HEK293 (cell line): ENCODE data around the gene KIRREL1.

Experiments
- HOXD13 ChIP-seq: sonication (generic); formaldehyde crosslinking; IDR thresholded peaks from 2 replicates; pipeline ENCODE4 v1.8.0; 2022; ENCODE audit warnings: missing genetic modification reagents, borderline replicate concordance
- KLF16 ChIP-seq: fragments of 450-650 bp; formaldehyde crosslinking; IDR thresholded peaks from 2 replicates; pipeline ENCODE4 v1.5.1; 2017; ENCODE audit warnings: missing biosample characterization, missing genetic modification characterization
- SCRT2 ChIP-seq: fragments of 450-650 bp; formaldehyde crosslinking; IDR thresholded peaks from 2 replicates; pipeline ENCODE4 v1.5.1; 2016; ENCODE audit warnings: missing biosample characterization, missing genetic modification characterization
- YY2 ChIP-seq: fragments of 450-650 bp; formaldehyde crosslinking; IDR thresholded peaks from 2 replicates; pipeline ENCODE4 v1.5.1; 2016; ENCODE audit warnings: missing biosample characterization, missing genetic modification characterization
- ZNF121 ChIP-seq: fragments of 450-650 bp; formaldehyde crosslinking; IDR thresholded peaks from 2 replicates; pipeline ENCODE4 v1.5.1; 2016; ENCODE audit warnings: missing biosample characterization, missing genetic modification characterization
- ZNF169 ChIP-seq: fragments of 450-650 bp; formaldehyde crosslinking; IDR thresholded peaks from 2 replicates; pipeline ENCODE4 v1.5.1; 2016; ENCODE audit warnings: missing biosample characterization, missing genetic modification characterization
- ZNF266 ChIP-seq: fragments of 450-650 bp; formaldehyde crosslinking; IDR thresholded peaks from 2 replicates; pipeline ENCODE4 v1.5.1; 2016; ENCODE audit warnings: missing biosample characterization, missing genetic modification characterization, low read depth
- ZNF292 ChIP-seq: fragments of 450-650 bp; formaldehyde crosslinking; IDR thresholded peaks from 2 replicates; pipeline ENCODE4 v1.5.1; 2016; ENCODE audit warnings: low read depth, missing biosample characterization, missing genetic modification characterization, borderline replicate concordance
- ZNF366 ChIP-seq: fragments of 450-650 bp; formaldehyde crosslinking; conservative IDR thresholded peaks from 2 replicates; pipeline ENCODE4 v1.5.1; 2016; ENCODE audit warnings: missing biosample characterization, missing genetic modification characterization
- ZNF394 ChIP-seq: fragments of 450-650 bp; formaldehyde crosslinking; IDR thresholded peaks from 2 replicates; pipeline ENCODE4 v1.5.1; 2016; ENCODE audit warnings: missing biosample characterization, missing genetic modification characterization, mild to moderate bottlenecking, moderate library complexity, borderline replicate concordance
- ZNF571 ChIP-seq: fragments of 450-650 bp; formaldehyde crosslinking; IDR thresholded peaks from 2 replicates; pipeline ENCODE4 v1.5.0; 2017; ENCODE audit warnings: missing biosample characterization, missing genetic modification characterization
- ZNF658 ChIP-seq: fragments of 450-650 bp; formaldehyde crosslinking; IDR thresholded peaks from 2 replicates; pipeline ENCODE4; 2016; ENCODE audit warnings: missing biosample characterization, missing genetic modification characterization
- ZNF670 ChIP-seq: fragments of 450-650 bp; formaldehyde crosslinking; IDR thresholded peaks from 2 replicates; pipeline ENCODE4 v1.5.1; 2016; ENCODE audit warnings: missing biosample characterization, missing genetic modification characterization, low read depth
- TF ChIP-seq, protein P1 (sequence below): fragments of 450-650 bp; formaldehyde crosslinking; IDR thresholded peaks from 2 replicates; pipeline ENCODE4 v1.5.1; 2016; ENCODE audit warnings: missing biosample characterization, missing genetic modification characterization, borderline replicate concordance
- TF ChIP-seq, protein P2 (sequence below): sonication (generic); formaldehyde crosslinking; IDR thresholded peaks from 2 replicates; pipeline ENCODE4 v1.8.1; 2022; ENCODE audit warnings: mild to moderate bottlenecking, moderate library complexity, missing genetic modification reagents
- TF ChIP-seq, protein P3 (sequence below): fragments of 450-650 bp; formaldehyde crosslinking; IDR thresholded peaks from 2 replicates; pipeline ENCODE4 v1.5.1; 2017; ENCODE audit warnings: missing biosample characterization, missing genetic modification characterization
- TF ChIP-seq, protein P4 (sequence below): fragments of 450-650 bp; IDR thresholded peaks from 2 replicates; pipeline ENCODE4 v1.5.1; 2018; ENCODE audit warnings: missing biosample characterization, mild to moderate bottlenecking, missing genetic modification characterization
- TF ChIP-seq, protein P5 (sequence below): fragments of 450-650 bp; formaldehyde crosslinking; IDR thresholded peaks from 2 replicates; pipeline ENCODE4 v1.5.1; 2016; ENCODE audit warnings: missing biosample characterization, missing genetic modification characterization
- TF ChIP-seq, protein P6 (sequence below): fragments of 450-650 bp; formaldehyde crosslinking; IDR thresholded peaks from 2 replicates; pipeline ENCODE4 v1.5.0; 2017; ENCODE audit warnings: missing biosample characterization, missing genetic modification characterization, borderline replicate concordance
- TF ChIP-seq, protein P7 (sequence below): fragments of 450-650 bp; formaldehyde crosslinking; IDR thresholded peaks from 2 replicates; pipeline ENCODE4 v1.5.1; 2016; ENCODE audit warnings: missing biosample characterization, missing genetic modification characterization
- TF ChIP-seq, protein P8 (sequence below): fragments of 450-650 bp; formaldehyde crosslinking; IDR thresholded peaks from 2 replicates; pipeline ENCODE4 v1.5.1; 2016; ENCODE audit warnings: missing biosample characterization, missing genetic modification characterization

Gene KIRREL1

DNA sequence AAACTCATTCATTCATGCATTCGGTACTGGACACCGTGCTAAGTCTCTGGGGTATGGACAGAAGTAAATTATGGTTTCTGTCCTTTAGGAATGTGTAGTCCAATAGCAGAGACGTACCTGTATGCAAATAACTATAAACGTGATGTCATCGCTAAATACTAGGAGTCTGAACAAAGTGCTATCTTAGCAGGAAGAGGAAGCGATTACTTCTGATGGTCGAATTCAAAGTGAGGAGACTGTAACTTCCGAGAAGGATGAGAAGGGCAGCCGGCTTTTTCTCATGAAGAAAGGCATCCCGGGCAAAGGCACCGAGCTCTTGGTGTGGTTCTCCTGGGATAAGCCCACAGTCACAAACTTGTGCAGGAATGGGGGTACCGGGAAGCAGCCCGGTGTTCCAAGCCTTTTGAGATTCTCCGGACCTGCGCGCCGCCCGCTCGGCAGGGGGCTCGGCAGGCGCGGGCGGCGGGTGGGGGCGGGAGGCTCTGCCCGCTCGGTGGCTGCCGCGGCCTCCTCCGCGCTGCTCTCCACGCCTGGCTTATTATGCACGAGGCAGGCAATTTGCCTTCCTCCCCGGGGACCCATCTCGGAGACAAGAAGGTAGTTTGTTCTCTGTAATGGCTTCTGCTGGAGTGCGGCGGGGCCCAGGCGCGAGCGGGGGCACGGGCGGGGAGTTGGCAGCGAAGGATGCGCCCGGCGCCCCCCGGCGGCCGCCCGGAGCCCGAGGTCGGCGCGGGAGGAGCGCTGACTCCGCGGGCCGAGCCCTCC is 119.7 kb downstream of the KIRREL1 start (continued):
- TF ChIP-seq, protein P1, sequence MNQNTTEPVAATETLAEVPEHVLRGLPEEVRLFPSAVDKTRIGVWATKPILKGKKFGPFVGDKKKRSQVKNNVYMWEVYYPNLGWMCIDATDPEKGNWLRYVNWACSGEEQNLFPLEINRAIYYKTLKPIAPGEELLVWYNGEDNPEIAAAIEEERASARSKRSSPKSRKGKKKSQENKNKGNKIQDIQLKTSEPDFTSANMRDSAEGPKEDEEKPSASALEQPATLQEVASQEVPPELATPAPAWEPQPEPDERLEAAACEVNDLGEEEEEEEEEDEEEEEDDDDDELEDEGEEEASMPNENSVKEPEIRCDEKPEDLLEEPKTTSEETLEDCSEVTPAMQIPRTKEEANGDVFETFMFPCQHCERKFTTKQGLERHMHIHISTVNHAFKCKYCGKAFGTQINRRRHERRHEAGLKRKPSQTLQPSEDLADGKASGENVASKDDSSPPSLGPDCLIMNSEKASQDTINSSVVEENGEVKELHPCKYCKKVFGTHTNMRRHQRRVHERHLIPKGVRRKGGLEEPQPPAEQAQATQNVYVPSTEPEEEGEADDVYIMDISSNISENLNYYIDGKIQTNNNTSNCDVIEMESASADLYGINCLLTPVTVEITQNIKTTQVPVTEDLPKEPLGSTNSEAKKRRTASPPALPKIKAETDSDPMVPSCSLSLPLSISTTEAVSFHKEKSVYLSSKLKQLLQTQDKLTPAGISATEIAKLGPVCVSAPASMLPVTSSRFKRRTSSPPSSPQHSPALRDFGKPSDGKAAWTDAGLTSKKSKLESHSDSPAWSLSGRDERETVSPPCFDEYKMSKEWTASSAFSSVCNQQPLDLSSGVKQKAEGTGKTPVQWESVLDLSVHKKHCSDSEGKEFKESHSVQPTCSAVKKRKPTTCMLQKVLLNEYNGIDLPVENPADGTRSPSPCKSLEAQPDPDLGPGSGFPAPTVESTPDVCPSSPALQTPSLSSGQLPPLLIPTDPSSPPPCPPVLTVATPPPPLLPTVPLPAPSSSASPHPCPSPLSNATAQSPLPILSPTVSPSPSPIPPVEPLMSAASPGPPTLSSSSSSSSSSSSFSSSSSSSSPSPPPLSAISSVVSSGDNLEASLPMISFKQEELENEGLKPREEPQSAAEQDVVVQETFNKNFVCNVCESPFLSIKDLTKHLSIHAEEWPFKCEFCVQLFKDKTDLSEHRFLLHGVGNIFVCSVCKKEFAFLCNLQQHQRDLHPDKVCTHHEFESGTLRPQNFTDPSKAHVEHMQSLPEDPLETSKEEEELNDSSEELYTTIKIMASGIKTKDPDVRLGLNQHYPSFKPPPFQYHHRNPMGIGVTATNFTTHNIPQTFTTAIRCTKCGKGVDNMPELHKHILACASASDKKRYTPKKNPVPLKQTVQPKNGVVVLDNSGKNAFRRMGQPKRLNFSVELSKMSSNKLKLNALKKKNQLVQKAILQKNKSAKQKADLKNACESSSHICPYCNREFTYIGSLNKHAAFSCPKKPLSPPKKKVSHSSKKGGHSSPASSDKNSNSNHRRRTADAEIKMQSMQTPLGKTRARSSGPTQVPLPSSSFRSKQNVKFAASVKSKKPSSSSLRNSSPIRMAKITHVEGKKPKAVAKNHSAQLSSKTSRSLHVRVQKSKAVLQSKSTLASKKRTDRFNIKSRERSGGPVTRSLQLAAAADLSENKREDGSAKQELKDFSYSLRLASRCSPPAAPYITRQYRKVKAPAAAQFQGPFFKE (tag by site-specific recombination) = no peak
- TF ChIP-seq, protein P2, sequence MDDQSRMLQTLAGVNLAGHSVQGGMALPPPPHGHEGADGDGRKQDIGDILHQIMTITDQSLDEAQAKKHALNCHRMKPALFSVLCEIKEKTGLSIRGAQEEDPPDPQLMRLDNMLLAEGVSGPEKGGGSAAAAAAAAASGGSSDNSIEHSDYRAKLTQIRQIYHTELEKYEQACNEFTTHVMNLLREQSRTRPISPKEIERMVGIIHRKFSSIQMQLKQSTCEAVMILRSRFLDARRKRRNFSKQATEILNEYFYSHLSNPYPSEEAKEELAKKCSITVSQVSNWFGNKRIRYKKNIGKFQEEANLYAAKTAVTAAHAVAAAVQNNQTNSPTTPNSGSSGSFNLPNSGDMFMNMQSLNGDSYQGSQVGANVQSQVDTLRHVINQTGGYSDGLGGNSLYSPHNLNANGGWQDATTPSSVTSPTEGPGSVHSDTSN = no peak
- TF ChIP-seq YY2 (tag by site-specific recombination) (no peak), HOXD13 (CRISPR knock-in tag) (no peak), ZNF366 (tag by site-specific recombination) (no peak), KLF16 (tag by site-specific recombination) (no peak), ZNF266 (tag by site-specific recombination) (no peak), ZNF121 (tag by site-specific recombination) (no peak), ZNF658 (tag by site-specific recombination) (no peak), ZNF394 (tag by site-specific recombination) (no peak), ZNF670 (no peak), SCRT2 (tag by site-specific recombination) (no peak), ZNF169 (tag by site-specific recombination) (no peak), ZNF292 (tag by site-specific recombination) (no peak), ZNF571 (tag by site-specific recombination) (no peak)
- TF ChIP-seq, protein P3, sequence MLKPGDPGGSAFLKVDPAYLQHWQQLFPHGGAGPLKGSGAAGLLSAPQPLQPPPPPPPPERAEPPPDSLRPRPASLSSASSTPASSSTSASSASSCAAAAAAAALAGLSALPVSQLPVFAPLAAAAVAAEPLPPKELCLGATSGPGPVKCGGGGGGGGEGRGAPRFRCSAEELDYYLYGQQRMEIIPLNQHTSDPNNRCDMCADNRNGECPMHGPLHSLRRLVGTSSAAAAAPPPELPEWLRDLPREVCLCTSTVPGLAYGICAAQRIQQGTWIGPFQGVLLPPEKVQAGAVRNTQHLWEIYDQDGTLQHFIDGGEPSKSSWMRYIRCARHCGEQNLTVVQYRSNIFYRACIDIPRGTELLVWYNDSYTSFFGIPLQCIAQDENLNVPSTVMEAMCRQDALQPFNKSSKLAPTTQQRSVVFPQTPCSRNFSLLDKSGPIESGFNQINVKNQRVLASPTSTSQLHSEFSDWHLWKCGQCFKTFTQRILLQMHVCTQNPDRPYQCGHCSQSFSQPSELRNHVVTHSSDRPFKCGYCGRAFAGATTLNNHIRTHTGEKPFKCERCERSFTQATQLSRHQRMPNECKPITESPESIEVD = 0 out of 2 replicates have a peak, but pooled peaks have one; percentile 40
- TF ChIP-seq, protein P4, sequence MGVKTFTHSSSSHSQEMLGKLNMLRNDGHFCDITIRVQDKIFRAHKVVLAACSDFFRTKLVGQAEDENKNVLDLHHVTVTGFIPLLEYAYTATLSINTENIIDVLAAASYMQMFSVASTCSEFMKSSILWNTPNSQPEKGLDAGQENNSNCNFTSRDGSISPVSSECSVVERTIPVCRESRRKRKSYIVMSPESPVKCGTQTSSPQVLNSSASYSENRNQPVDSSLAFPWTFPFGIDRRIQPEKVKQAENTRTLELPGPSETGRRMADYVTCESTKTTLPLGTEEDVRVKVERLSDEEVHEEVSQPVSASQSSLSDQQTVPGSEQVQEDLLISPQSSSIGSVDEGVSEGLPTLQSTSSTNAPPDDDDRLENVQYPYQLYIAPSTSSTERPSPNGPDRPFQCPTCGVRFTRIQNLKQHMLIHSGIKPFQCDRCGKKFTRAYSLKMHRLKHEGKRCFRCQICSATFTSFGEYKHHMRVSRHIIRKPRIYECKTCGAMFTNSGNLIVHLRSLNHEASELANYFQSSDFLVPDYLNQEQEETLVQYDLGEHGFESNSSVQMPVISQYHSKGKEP (tag by site-specific recombination) = peak; percentile 55; the same call in 1 of the 2 replicates
- TF ChIP-seq, protein P5, sequence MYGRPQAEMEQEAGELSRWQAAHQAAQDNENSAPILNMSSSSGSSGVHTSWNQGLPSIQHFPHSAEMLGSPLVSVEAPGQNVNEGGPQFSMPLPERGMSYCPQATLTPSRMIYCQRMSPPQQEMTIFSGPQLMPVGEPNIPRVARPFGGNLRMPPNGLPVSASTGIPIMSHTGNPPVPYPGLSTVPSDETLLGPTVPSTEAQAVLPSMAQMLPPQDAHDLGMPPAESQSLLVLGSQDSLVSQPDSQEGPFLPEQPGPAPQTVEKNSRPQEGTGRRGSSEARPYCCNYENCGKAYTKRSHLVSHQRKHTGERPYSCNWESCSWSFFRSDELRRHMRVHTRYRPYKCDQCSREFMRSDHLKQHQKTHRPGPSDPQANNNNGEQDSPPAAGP (tag by site-specific recombination) = 0 out of 2 replicates have a peak, but pooled peaks have one; percentile 63
- TF ChIP-seq, protein P6, sequence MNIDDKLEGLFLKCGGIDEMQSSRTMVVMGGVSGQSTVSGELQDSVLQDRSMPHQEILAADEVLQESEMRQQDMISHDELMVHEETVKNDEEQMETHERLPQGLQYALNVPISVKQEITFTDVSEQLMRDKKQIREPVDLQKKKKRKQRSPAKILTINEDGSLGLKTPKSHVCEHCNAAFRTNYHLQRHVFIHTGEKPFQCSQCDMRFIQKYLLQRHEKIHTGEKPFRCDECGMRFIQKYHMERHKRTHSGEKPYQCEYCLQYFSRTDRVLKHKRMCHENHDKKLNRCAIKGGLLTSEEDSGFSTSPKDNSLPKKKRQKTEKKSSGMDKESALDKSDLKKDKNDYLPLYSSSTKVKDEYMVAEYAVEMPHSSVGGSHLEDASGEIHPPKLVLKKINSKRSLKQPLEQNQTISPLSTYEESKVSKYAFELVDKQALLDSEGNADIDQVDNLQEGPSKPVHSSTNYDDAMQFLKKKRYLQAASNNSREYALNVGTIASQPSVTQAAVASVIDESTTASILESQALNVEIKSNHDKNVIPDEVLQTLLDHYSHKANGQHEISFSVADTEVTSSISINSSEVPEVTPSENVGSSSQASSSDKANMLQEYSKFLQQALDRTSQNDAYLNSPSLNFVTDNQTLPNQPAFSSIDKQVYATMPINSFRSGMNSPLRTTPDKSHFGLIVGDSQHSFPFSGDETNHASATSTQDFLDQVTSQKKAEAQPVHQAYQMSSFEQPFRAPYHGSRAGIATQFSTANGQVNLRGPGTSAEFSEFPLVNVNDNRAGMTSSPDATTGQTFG = no peak
- TF ChIP-seq, protein P7, sequence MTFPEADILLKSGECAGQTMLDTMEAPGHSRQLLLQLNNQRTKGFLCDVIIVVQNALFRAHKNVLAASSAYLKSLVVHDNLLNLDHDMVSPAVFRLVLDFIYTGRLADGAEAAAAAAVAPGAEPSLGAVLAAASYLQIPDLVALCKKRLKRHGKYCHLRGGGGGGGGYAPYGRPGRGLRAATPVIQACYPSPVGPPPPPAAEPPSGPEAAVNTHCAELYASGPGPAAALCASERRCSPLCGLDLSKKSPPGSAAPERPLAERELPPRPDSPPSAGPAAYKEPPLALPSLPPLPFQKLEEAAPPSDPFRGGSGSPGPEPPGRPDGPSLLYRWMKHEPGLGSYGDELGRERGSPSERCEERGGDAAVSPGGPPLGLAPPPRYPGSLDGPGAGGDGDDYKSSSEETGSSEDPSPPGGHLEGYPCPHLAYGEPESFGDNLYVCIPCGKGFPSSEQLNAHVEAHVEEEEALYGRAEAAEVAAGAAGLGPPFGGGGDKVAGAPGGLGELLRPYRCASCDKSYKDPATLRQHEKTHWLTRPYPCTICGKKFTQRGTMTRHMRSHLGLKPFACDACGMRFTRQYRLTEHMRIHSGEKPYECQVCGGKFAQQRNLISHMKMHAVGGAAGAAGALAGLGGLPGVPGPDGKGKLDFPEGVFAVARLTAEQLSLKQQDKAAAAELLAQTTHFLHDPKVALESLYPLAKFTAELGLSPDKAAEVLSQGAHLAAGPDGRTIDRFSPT = peak; percentile 29; the same call in 1 of the 2 replicates
- TF ChIP-seq, protein P8, sequence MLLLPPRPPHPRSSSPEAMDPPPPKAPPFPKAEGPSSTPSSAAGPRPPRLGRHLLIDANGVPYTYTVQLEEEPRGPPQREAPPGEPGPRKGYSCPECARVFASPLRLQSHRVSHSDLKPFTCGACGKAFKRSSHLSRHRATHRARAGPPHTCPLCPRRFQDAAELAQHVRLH = no peak
